ENCODE data around the gene EFNA2.

Gene EFNA2

GRCh38 chr19:1257475-1258162, 28.1 kb upstream of the EFNA2 start:
- no peak for TF ChIP-seq CTCF (IDR thresholded peaks at IDR 0.05; ENCODE audit: extremely low read depth, insufficient read depth, missing control alignments)
- in situ Hi-C loops (cut with MboI; ENCODE audit: low pct_unique_long_range_greater_than_20kb, low sequenced_read_pairs, unreplicated experiment) = no loop called here
- DNase-seq (ENCODE audit: low spot score) = no peak

- TF ChIP-seq CTCF (IDR thresholded peaks at IDR 0.05; ENCODE audit: extremely low read depth, insufficient read depth, missing control alignments) = no peak
- in situ Hi-C loops (cut with MboI; ENCODE audit: low pct_unique_long_range_greater_than_20kb, low sequenced_read_pairs, unreplicated experiment) = no loop called here
- no peak for DNase-seq (ENCODE audit: low spot score)
Observed at GRCh38 chr19:1258163-1258492, 27.5 kb upstream of the EFNA2 start.

GRCh38 chr19:1258707-1259205, 26.9 kb upstream of the EFNA2 start:
- in situ Hi-C loops (cut with MboI; ENCODE audit: low pct_unique_long_range_greater_than_20kb, low sequenced_read_pairs, unreplicated experiment) = no loop called here
- no peak for TF ChIP-seq CTCF (IDR thresholded peaks at IDR 0.05; ENCODE audit: extremely low read depth, insufficient read depth, missing control alignments)
- no peak for DNase-seq (ENCODE audit: low spot score)

- DNase-seq (ENCODE audit: low spot score) = peak; percentile 75
- TF ChIP-seq CTCF (IDR thresholded peaks at IDR 0.05; ENCODE audit: extremely low read depth, insufficient read depth, missing control alignments) = no peak
- in situ Hi-C loops (cut with MboI; ENCODE audit: low pct_unique_long_range_greater_than_20kb, low sequenced_read_pairs, unreplicated experiment) = no loop called here
Observed at GRCh38 chr19:1259206-1259875, 26.3 kb upstream of the EFNA2 start.

- no peak for TF ChIP-seq CTCF (IDR thresholded peaks at IDR 0.05; ENCODE audit: extremely low read depth, insufficient read depth, missing control alignments)
- DNase-seq (ENCODE audit: low spot score) = peak; percentile 56
- in situ Hi-C loops (cut with MboI; ENCODE audit: low pct_unique_long_range_greater_than_20kb, low sequenced_read_pairs, unreplicated experiment) = no loop called here
Observed at GRCh38 chr19:1259876-1260748, 25.6 kb upstream of the EFNA2 start.

GRCh38 chr19:1260749-1261537, 24.7 kb upstream of the EFNA2 start:
- in situ Hi-C loops (cut with MboI; ENCODE audit: low pct_unique_long_range_greater_than_20kb, low sequenced_read_pairs, unreplicated experiment) = no loop called here
- peak; percentile 99 for DNase-seq (ENCODE audit: low spot score)

More at GRCh38 chr19:1260749-1261537, 24.7 kb upstream of the EFNA2 start:
- no peak for TF ChIP-seq CTCF (IDR thresholded peaks at IDR 0.05; ENCODE audit: extremely low read depth, insufficient read depth, missing control alignments)
